Endothelial cell of umbilical vein (primary cell): Measurements from ENCODE around the gene ZBTB32. TPM values are rescaled to one million over a fixed set of nuclear protein-coding genes. Genes with fewer than 3 reads are reported as not detected.

Source experiments
- BruUV-seq: library from RNA; stranded (reverse); fragments of 400-500 nt; replicated peaks from 2 replicates; lab custom pipeline; 2021; lab: Mats Ljungman, UMichigan
- CTCF ChIA-PET: fragments of 300-600, 350-600 bp; sonication (Branson Sonifier 250); formaldehyde crosslinking; loops from one replicate; lab custom pipeline; 2021; ENCODE audit warnings: antibody characterized with exemption, inconsistent platforms; lab: Charles Lee
- POLR2A ChIA-PET: fragments of 300-600, 350-600 bp; sonication (Branson Sonifier 250); formaldehyde crosslinking; loops from one replicate; lab custom pipeline; 2021; ENCODE audit warnings: antibody characterized with exemption, inconsistent platforms; lab: Charles Lee
- DNase-seq: peaks from one replicate; pipeline ENCODE4 v3.0.0-alpha.2; 2011; ENCODE audit warnings: low read depth, low spot score
- FAIRE-seq: peaks from 2 replicates; lab custom pipeline; 2011; peaks lifted over from hg19 to GRCh38; lab: Jason Lieb, UNC
- H2AFZ ChIP-seq: 2 replicates; pipeline ENCODE4 v1.6.0; 2012; ENCODE audit warnings: low read depth, low read length, control low read depth, inconsistent platforms
- H3K27ac ChIP-seq: 2 replicates; pipeline ENCODE4 v1.5.1; 2011; ENCODE audit warnings: low read depth, mild to moderate bottlenecking, control low read depth, low read length, moderate library complexity; ENCODE audit not compliant: insufficient read depth
- H3K27me3 ChIP-seq, 2 experiments: 2 replicates each; pipeline versions ENCODE4 v1.6.0 to v1.6.1; 2011; ENCODE audit warnings: low read length in 2 of 2, mixed read lengths in 1 of 2; ENCODE audit not compliant: control insufficient read depth in 2 of 2, insufficient read depth in 2 of 2
- H3K36me3 ChIP-seq, 2 experiments: 2 replicates in 1 of 2; 3 replicates in 1 of 2; pipeline ENCODE4 v1.5.1; 2011; ENCODE audit warnings: low read length in 2 of 2, mild to moderate bottlenecking in 1 of 2, moderate library complexity in 1 of 2; ENCODE audit not compliant: control insufficient read depth in 2 of 2, insufficient read depth in 2 of 2; ENCODE audit errors: extremely low read depth in 1 of 2
- H3K4me1 ChIP-seq: 3 replicates; pipeline ENCODE4 v1.5.1; 2011; ENCODE audit warnings: mild to moderate bottlenecking, low read length; ENCODE audit not compliant: control insufficient read depth, insufficient read depth; ENCODE audit errors: extremely low read depth
- H3K4me2 ChIP-seq: 2 replicates; pipeline ENCODE4 v1.6.1; 2011; ENCODE audit warnings: low read length, control low read depth, mixed read lengths; ENCODE audit not compliant: insufficient read depth
- H3K4me3 ChIP-seq, 3 experiments: fragments of 200-600 bp in 1 of 3; sonication (generic), shearing (Covaris generic) in 1 of 3; replicated peaks in 1 of 3; 2 replicates each; pipeline ENCODE4 v1.5.1; 2011 to 2016; ENCODE audit warnings: control low read depth in 3 of 3, low read length in 3 of 3, mild to moderate bottlenecking in 2 of 3, inconsistent platforms in 1 of 3, low read depth in 1 of 3, moderate library complexity in 1 of 3; ENCODE audit not compliant: insufficient read depth in 1 of 3
- H3K79me2 ChIP-seq: 2 replicates; pipeline ENCODE4 v1.6.0; 2012; ENCODE audit warnings: low read length, inconsistent platforms; ENCODE audit not compliant: control insufficient read depth, insufficient read depth
- H3K9ac ChIP-seq: replicated peaks from 2 replicates; pipeline ENCODE3; 2011; ENCODE audit warnings: low read length, control low read depth; ENCODE audit not compliant: insufficient read depth; ENCODE audit errors: extremely low read depth
- H3K9me1 ChIP-seq: replicated peaks from 3 replicates; pipeline ENCODE4 v1.6.0; 2011; ENCODE audit warnings: mild to moderate bottlenecking, low read length; ENCODE audit not compliant: control insufficient read depth, insufficient read depth; ENCODE audit errors: extremely low read depth
- H3K9me3 ChIP-seq: replicated peaks from 2 replicates; pipeline ENCODE4 v1.5.1; 2012; ENCODE audit warnings: low read length, inconsistent platforms; ENCODE audit not compliant: control insufficient read depth, insufficient read depth
- H4K20me1 ChIP-seq: replicated peaks from 2 replicates; pipeline ENCODE3; 2011; ENCODE audit warnings: mild to moderate bottlenecking, low read length; ENCODE audit not compliant: control insufficient read depth, insufficient read depth; ENCODE audit errors: extremely low read depth
- FOS ChIP-seq: IDR thresholded peaks from 2 replicates; pipeline ENCODE4 v1.6.1; 2011; ENCODE audit warnings: mild to moderate bottlenecking, low read length, moderate library complexity, borderline replicate concordance; ENCODE audit not compliant: insufficient read depth
- MYC ChIP-seq: IDR thresholded peaks from one replicate; pipeline ENCODE4 v1.6.1; 2011; ENCODE audit warnings: mild to moderate bottlenecking, low read depth, low read length
- dilution Hi-C: fragments of 300-500 bp; cut with MboI; formaldehyde crosslinking; loops from one replicate; pipeline ENCODE4 v1.15.0; 2019; ENCODE audit warnings: low sequenced_read_pairs; ENCODE audit not compliant: extremely low pct_ligation_motif_present
- intact Hi-C: fragments of 100-400 bp; cut with micrococcal nuclease; formaldehyde crosslinking; loops from one replicate; pipeline ENCODE4 v1.10.0; 2022
- polyA plus RNA-seq, 4 experiments: library from polyadenylated mRNA; depleted of rRNA in 3 of 4; stranded (reverse) in 3 of 4; unstranded in 1 of 4; fragments of >200 nt; gene quantifications; 2 replicates each; pipeline versions ENCODE4 v1.2.1 to v1.2.3, GENCODE V29; 2011 to 2012; ENCODE audit warnings: missing spikeins in 1 of 4
- total RNA-seq: library from RNA; stranded (reverse); gene quantifications from 2 replicates; pipeline ENCODE4 v1.2.3, GENCODE V29; 2021
- TF ChIP-seq, protein P1 (sequence below): IDR thresholded peaks from 2 replicates; pipeline ENCODE4 v1.6.1; 2011; ENCODE audit not compliant: insufficient read depth, insufficient read length
- TF ChIP-seq, protein P2 (sequence below), 2 donors: IDR thresholded peaks; 1 replicate in 1 of 2; 2 replicates in 1 of 2; pipeline ENCODE4 v1.5.1; 2011; ENCODE audit warnings: low read length in 2 of 2, mild to moderate bottlenecking in 2 of 2, moderate library complexity in 2 of 2, control low read depth in 1 of 2, inconsistent platforms in 1 of 2, low read depth in 1 of 2; ENCODE audit not compliant: insufficient read depth in 1 of 2; ENCODE audit errors: extremely low read depth in 1 of 2

The ZBTB32 gene
- total and polyA plus RNA-seq, 2 donors (not counting 3 experiments of a cell fraction or from before 2014, with no cell fraction given), result not detected

DNA sequence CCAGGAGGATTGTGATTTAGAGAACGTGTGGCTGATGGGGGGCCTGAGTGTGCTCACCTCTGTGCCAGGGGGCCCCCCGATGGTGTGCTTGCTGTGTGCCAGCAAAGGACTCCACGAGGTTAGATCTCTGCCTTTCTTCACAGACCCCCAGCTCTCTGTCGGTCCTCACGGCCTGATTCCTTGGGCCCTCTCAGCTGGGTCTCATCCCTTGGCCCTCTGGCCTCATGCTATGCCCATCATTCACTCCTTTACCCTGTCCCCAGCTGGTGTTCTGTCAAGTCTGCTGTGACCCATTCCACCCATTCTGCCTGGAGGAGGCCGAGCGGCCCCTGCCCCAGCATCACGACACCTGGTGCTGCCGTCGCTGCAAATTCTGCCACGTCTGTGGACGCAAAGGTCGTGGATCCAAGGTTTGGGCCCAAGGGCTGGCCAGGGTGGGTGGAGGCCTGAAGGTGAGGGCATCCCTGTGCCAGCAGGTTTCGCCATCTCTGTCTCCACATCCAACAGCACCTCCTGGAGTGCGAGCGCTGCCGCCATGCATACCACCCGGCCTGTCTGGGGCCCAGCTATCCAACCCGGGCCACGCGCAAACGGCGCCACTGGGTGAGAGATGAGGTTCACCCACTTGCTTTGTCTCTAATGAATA lies 21.0 kb downstream of the ZBTB32 start:
- Histone ChIP-seq H3K4me2 (no peak overlapping the region), H3K9me3 (no peaks in the 10 kb centered on the region), H2AFZ (no peak overlapping the region), H3K79me2 (peaks cover 7% of the 10 kb centered on the region), H3K9me1 (no peaks in the 10 kb centered on the region), H3K27ac (no peak overlapping the region), H3K9ac (no peak overlapping the region), H3K27me3 (no peaks in the 10 kb centered on the region), H3K36me3 (peaks cover 26 to 80% of the 10 kb centered on the region in 2 experiments), H3K4me3 (no peak overlapping the region), H3K4me1 (no peaks in the 10 kb centered on the region), H4K20me1 (no peaks in the 10 kb centered on the region)
- FAIRE-seq (no peak), DNase-seq (no peak)
- no TSS peak for BruUV-seq
- dilution Hi-C loops (no loop called here), intact Hi-C loops (no loop called here)
- TF ChIP-seq, protein P1, sequence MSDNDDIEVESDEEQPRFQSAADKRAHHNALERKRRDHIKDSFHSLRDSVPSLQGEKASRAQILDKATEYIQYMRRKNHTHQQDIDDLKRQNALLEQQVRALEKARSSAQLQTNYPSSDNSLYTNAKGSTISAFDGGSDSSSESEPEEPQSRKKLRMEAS, result no peak
- no peak for TF ChIP-seq FOS
- no peak for TF ChIP-seq MYC
- TF ChIP-seq, protein P2, sequence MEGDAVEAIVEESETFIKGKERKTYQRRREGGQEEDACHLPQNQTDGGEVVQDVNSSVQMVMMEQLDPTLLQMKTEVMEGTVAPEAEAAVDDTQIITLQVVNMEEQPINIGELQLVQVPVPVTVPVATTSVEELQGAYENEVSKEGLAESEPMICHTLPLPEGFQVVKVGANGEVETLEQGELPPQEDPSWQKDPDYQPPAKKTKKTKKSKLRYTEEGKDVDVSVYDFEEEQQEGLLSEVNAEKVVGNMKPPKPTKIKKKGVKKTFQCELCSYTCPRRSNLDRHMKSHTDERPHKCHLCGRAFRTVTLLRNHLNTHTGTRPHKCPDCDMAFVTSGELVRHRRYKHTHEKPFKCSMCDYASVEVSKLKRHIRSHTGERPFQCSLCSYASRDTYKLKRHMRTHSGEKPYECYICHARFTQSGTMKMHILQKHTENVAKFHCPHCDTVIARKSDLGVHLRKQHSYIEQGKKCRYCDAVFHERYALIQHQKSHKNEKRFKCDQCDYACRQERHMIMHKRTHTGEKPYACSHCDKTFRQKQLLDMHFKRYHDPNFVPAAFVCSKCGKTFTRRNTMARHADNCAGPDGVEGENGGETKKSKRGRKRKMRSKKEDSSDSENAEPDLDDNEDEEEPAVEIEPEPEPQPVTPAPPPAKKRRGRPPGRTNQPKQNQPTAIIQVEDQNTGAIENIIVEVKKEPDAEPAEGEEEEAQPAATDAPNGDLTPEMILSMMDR (IDR thresholded peaks at IDR 0.05; ENCODE audit: extremely low read depth in 1 of 2, insufficient read depth in 1 of 2, low read depth in 1 of 2, low read length in 2 of 2), result no peak
- CTCF ChIA-PET, result no interaction called here
- POLR2A ChIA-PET, result no interaction called here
